ENCODE measurements around the gene C10orf105.

GRCh38 chr10:71704816-71705215 lies 14.8 kb downstream of the C10orf105 start:
- TF ChIP-seq YY1 (IDR thresholded peaks at IDR 0.05; ENCODE audit: insufficient read depth, insufficient read length) (no peak), ZNF274 (IDR thresholded peaks at IDR 0.05; ENCODE audit: low read depth, low read length) (no peak)
